Measurements from ENCODE around the gene C1orf56. TPM values are rescaled to one million over a fixed set of nuclear protein-coding genes. Genes with fewer than 3 reads are reported as not detected.

C1orf56 gene
- total RNA-seq, 1 experiment from 2014 or later: 2.8 TPM

- Histone ChIP-seq H2AFZ (ENCODE audit: low read length) (no peak overlapping the region), H3K4me2 (ENCODE audit: low read length) (no peak overlapping the region), H3K9me3 (ENCODE audit: low read length) (no peaks in the 10 kb centered on the region), H4K20me1 (ENCODE audit: low read length) (no peaks in the 10 kb centered on the region), H3K9me2 (replicated peaks; ENCODE audit: low read length) (no peaks in the 10 kb centered on the region), H3K9ac (ENCODE audit: low read length) (no peak overlapping the region), H3K27me3 (ENCODE audit: low read length) (no peaks in the 10 kb centered on the region), H3K4me3 (ENCODE audit: low read length) (no peak overlapping the region), H3K4me1 (ENCODE audit: insufficient read depth, low read length) (peaks cover 41% of the 10 kb centered on the region), H3K36me3 (ENCODE audit: low read depth, low read length) (no peaks in the 10 kb centered on the region), H3K27ac (ENCODE audit: low read length) (no peak overlapping the region), H3K79me2 (ENCODE audit: low read length) (no peaks in the 10 kb centered on the region), H3F3A (ENCODE audit: low read length, unreplicated experiment) (peaks cover 6% of the 10 kb centered on the region)
- ATAC-seq (no peak), DNase-seq (no peak)
- POLR2A ChIA-PET (ENCODE audit: unreplicated experiment): no interaction called here
- CTCF ChIA-PET: no interaction called here
- no TSS peak for BruUV-seq (replicated peaks)
- TF ChIP-seq EZH2 (IDR thresholded peaks at IDR 0.05; ENCODE audit: low read length, unreplicated experiment) (no peak), EZH2phosphoT487 (IDR thresholded peaks at IDR 0.05; ENCODE audit: borderline replicate concordance, low read length) (no peak), CTCF (conservative IDR thresholded peaks at IDR 0.05; ENCODE audit: low read depth, low read length) (no peak)
- intact Hi-C loops (cut with micrococcal nuclease): loop anchor here (10.0 kb wide), 1 partner anchor 378 kb away; the partner anchor contains the start of gene ENSA
Observed at GRCh38 chr1:151003180-151003579, 44.4 kb upstream of the C1orf56 start.

- ATAC-seq (no peak), DNase-seq (no peak)
- no TSS peak for BruUV-seq (replicated peaks)
- H3K4me1 ChIP-seq (ENCODE audit: insufficient read depth, low read length): peaks cover 32% of the 10 kb centered on the region
- H3K4me3 ChIP-seq (ENCODE audit: low read length): peak overlapping the region; percentile 62
- peak overlapping the region; percentile 82; the same call in 1 of the 2 replicates for H3K27ac ChIP-seq (ENCODE audit: low read length)
- H3K9ac ChIP-seq (ENCODE audit: low read length): peak overlapping the region; percentile 42
- no peaks in the 10 kb centered on the region for H3K9me3 ChIP-seq (ENCODE audit: low read length)
- CTCF ChIA-PET: interaction anchor here (0.6 to 1.7 kb wide), 4 partner anchors 8 to 446 kb away, joined by 3 to 17 read pairs (median 8); partner anchors contain the start of gene CERS2
- intact Hi-C loops (cut with micrococcal nuclease): loop anchor here (1.0 to 10.0 kb wide), 4 partner anchors 27 to 381 kb away; partner anchors contain the start of genes C1orf56, ENSA and GOLPH3L
- H3K9me2 ChIP-seq (replicated peaks; ENCODE audit: low read length): no peaks in the 10 kb centered on the region
- peaks cover 22% of the 10 kb centered on the region for H3K79me2 ChIP-seq (ENCODE audit: low read length)
- no peak for TF ChIP-seq CTCF (conservative IDR thresholded peaks at IDR 0.05; ENCODE audit: low read depth, low read length)
- TF ChIP-seq EZH2phosphoT487 (IDR thresholded peaks at IDR 0.05; ENCODE audit: borderline replicate concordance, low read length): no peak
- TF ChIP-seq EZH2 (IDR thresholded peaks at IDR 0.05; ENCODE audit: low read length, unreplicated experiment): no peak
- H3K4me2 ChIP-seq (ENCODE audit: low read length): peak overlapping the region; percentile 79
- no peaks in the 10 kb centered on the region for H4K20me1 ChIP-seq (ENCODE audit: low read length)
- peaks cover 6% of the 10 kb centered on the region for H3F3A ChIP-seq (ENCODE audit: low read length, unreplicated experiment)
- H3K36me3 ChIP-seq (ENCODE audit: low read depth, low read length): no peaks in the 10 kb centered on the region
- no peaks in the 10 kb centered on the region for H3K27me3 ChIP-seq (ENCODE audit: low read length)
- POLR2A ChIA-PET (ENCODE audit: unreplicated experiment): interaction anchor here (0.6 to 0.9 kb wide), 3 partner anchors 65 to 459 kb away, joined by 3 to 4 read pairs (median 4); partner anchors contain the start of gene GABPB2
- peak overlapping the region; percentile 75 for H2AFZ ChIP-seq (ENCODE audit: low read length)
Observed at GRCh38 chr1:151005729-151006319, 41.7 kb upstream of the C1orf56 start.

All from PC-3 (cell line).